ENCODE results near the gene ARMH1. TPM values are rescaled to one million over a fixed set of nuclear protein-coding genes. Genes with fewer than 3 reads are reported as not detected.
A peak's percentile ranks its signal among the peaks of the same experiment; 100 is the strongest.
"Not testable (repeated sequence)": the region's sequence is repeated elsewhere in the genome, so short reads cannot be mapped to it uniquely, and the experiment has no call there.

Gene ARMH1
- total and polyA plus RNA-seq, 3 donors from 2014 or later: 17.4 to 42.9 (median 29.7) TPM

DNA sequence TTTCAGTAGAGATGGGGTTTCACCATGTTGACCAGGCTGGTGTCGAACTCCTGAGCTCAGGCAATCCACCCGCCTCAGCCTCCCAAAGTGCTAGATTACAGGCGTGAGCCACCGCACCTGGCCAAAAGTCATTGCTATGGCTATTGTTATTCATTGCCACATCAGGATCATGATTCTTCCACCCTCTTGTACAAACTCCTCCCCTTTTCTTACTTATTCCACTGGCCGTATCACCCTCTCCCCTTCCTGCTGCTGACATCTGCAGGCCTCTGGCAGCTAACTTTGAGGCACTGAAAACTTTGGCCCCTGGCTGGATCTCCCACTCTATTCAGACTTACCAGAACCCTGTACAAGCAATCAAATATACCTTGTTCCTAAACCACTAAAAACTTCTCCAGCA lies 11.1 kb upstream of the ARMH1 start:
- Histone ChIP-seq H3K27ac (no peak overlapping the region), H3K36me3 (ENCODE audit: low read depth, missing control alignments) (no peaks in the 10 kb centered on the region), H3K9me3 (no peaks in the 10 kb centered on the region), H3K4me3 (no peak overlapping the region), H3K27me3 (no peaks in the 10 kb centered on the region), H3K4me1 (peaks cover 4% of the 10 kb centered on the region)
- TF ChIP-seq, protein P1, sequence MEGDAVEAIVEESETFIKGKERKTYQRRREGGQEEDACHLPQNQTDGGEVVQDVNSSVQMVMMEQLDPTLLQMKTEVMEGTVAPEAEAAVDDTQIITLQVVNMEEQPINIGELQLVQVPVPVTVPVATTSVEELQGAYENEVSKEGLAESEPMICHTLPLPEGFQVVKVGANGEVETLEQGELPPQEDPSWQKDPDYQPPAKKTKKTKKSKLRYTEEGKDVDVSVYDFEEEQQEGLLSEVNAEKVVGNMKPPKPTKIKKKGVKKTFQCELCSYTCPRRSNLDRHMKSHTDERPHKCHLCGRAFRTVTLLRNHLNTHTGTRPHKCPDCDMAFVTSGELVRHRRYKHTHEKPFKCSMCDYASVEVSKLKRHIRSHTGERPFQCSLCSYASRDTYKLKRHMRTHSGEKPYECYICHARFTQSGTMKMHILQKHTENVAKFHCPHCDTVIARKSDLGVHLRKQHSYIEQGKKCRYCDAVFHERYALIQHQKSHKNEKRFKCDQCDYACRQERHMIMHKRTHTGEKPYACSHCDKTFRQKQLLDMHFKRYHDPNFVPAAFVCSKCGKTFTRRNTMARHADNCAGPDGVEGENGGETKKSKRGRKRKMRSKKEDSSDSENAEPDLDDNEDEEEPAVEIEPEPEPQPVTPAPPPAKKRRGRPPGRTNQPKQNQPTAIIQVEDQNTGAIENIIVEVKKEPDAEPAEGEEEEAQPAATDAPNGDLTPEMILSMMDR (IDR thresholded peaks at IDR 0.05): no peak
- no peak for TF ChIP-seq POLR2A (IDR thresholded peaks at IDR 0.05)
- no peak for DNase-seq
- intact Hi-C loops (cut with DNase I; ENCODE audit: low total_unique reads): no loop called here
- 91 to 97% methylated on average over 5 of the region's 5 CpGs for WGBS, 2 donors

GRCh38 chr1:44664730-44665370 lies 9.7 kb upstream of the ARMH1 start:
- no peak overlapping the region for H3K27ac ChIP-seq
- no peaks in the 10 kb centered on the region for H3K36me3 ChIP-seq (ENCODE audit: low read depth, missing control alignments)
- TF ChIP-seq POLR2A (IDR thresholded peaks at IDR 0.05): no peak
- TF ChIP-seq, protein P1 (IDR thresholded peaks at IDR 0.05): no peak
- no peaks in the 10 kb centered on the region for H3K9me3 ChIP-seq
- H3K27me3 ChIP-seq: no peaks in the 10 kb centered on the region
- H3K4me1 ChIP-seq: peaks cover 4% of the 10 kb centered on the region
- intact Hi-C loops (cut with DNase I; ENCODE audit: low total_unique reads): no loop called here
- H3K4me3 ChIP-seq: no peak overlapping the region
- WGBS, 2 donors: 92% methylated on average over 12 of the region's 12 CpGs
- no peak for DNase-seq

DNA sequence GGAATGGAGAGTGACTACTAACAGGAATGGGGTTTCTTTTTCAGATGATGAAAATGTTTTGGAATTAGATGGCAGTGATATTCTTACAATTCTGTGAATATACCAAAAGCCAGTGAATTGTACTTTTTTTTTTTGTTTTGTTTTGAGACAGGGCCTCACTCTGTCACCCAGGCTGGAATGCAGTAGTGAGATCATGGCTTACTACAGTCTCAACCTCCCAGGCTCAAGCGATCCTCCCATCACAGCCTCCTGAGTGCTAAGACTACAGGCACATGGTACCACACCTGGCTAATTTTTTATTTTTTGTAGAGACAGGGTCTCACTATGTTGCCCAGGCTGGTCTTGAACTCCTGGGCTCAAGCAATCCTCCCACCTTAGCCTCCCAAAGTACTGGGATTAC lies 7.8 kb upstream of the ARMH1 start:
- H3K9me3 ChIP-seq; H3K27ac ChIP-seq; DNase-seq; H3K27me3 ChIP-seq; intact Hi-C loops (cut with DNase I; ENCODE audit: low total_unique reads); H3K36me3 ChIP-seq (ENCODE audit: low read depth, missing control alignments); H3K4me3 ChIP-seq; H3K4me1 ChIP-seq: not testable (repeated sequence)
- WGBS, 2 donors: 88 to 100% methylated on average over 1 of the region's 1 CpG

DNA sequence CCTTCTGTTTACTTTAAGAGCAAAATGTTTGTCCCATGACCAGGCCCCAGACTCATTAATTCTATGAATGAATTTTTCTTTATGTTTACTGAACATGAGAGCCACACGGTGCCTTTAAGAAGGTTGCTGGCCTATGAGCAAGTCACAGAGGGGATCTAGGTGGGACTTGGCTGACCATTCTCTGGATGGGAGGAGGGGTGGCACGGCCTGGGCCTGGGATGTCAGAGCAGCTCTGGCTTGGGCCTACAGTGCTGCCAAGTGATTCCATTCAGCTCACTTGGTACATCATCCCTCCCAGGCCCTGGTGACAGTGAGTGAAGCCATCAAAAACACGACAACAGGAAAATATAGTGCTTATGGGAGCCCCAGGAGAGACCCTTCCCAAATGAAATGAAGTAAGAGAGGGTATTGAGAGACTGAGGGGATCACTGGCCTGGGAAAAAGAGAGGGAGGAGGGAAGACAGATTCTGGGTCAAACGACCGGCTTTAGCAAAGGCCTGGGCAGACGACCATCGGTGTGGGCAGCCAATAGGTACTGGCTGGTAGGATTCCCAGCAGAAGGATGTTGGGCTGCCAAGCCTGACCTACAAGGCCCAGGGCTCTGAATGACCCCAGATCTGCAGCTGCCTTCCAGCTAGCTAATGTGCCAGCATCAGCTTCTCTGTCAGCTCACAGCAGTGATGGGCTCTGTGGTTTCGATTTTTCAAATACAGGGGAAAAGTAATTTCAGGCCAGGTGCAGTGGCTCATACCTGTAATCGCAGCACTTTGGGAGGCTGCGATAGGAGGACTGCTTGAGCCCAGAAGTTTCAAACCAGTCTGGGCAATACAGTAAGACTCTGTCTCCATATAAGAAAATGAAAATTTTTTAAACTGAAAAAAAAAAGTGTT lies 3.5 kb upstream of the ARMH1 start:
- H3K27ac ChIP-seq: no peak overlapping the region
- no peak for DNase-seq
- H3K36me3 ChIP-seq (ENCODE audit: low read depth, missing control alignments): no peaks in the 10 kb centered on the region
- 88 to 92% methylated on average over 9 to 10 of the region's 10 CpGs for WGBS, 2 donors
- no peak overlapping the region for H3K4me3 ChIP-seq
- no peaks in the 10 kb centered on the region for H3K9me3 ChIP-seq
- TF ChIP-seq, protein P1 (IDR thresholded peaks at IDR 0.05): no peak
- no peak for TF ChIP-seq POLR2A (IDR thresholded peaks at IDR 0.05)
- intact Hi-C loops (cut with DNase I; ENCODE audit: low total_unique reads): no loop called here
- peaks cover 12% of the 10 kb centered on the region for H3K4me1 ChIP-seq
- no peaks in the 10 kb centered on the region for H3K27me3 ChIP-seq

GRCh38 chr1:44672254-44672955 lies 2.1 kb upstream of the ARMH1 start:
- TF ChIP-seq, protein P1 (IDR thresholded peaks at IDR 0.05): no peak
- no peak for TF ChIP-seq POLR2A (IDR thresholded peaks at IDR 0.05)
- H3K36me3 ChIP-seq (ENCODE audit: low read depth, missing control alignments): no peaks in the 10 kb centered on the region
- intact Hi-C loops (cut with DNase I; ENCODE audit: low total_unique reads): no loop called here
- peak overlapping the region in 1 of 2 donors; percentile 89 for H3K27ac ChIP-seq
- H3K4me1 ChIP-seq: peaks cover 12% of the 10 kb centered on the region
- 48 to 68% methylated on average over 12 to 13 of the region's 13 CpGs for WGBS, 2 donors
- DNase-seq: no peak
- no peak overlapping the region for H3K4me3 ChIP-seq
- H3K27me3 ChIP-seq: no peaks in the 10 kb centered on the region
- H3K9me3 ChIP-seq: no peaks in the 10 kb centered on the region

Data from testis (tissue), 3 donors.